Activated CD8-positive, alpha-beta T cell treated with anti-CD3 and anti-CD28 coated beads, Interleukin-2, amount 10 ng/mL, durations not matched to agents 7 days and 5 days (primary cell): ENCODE measurements around the gene E2F4. TPM values are rescaled to one million over a fixed set of nuclear protein-coding genes. Genes with fewer than 3 reads are reported as not detected.
A peak's percentile ranks its signal among the peaks of the same experiment; 100 is the strongest.

Source experiments
- ATAC-seq: fragments of 150-1000 bp; cut with Tn5 transposase; one replicate; pipeline ENCODE4 v1.10.0; 2021; ENCODE audit warnings: moderate library complexity
- CTCF ChIA-PET: fragments of 350-600 bp; sonication (Branson Sonifier 250); formaldehyde crosslinking; loops from one replicate; lab custom pipeline; 2021; ENCODE audit warnings: antibody characterized with exemption; lab: Charles Lee
- POLR2A ChIA-PET: fragments of 350-600 bp; sonication (Branson Sonifier 250); formaldehyde crosslinking; loops from one replicate; lab custom pipeline; 2021; ENCODE audit warnings: antibody characterized with exemption; lab: Charles Lee
- DNase-seq: peaks from one replicate; pipeline ENCODE4 v3.0.0-alpha.2; 2020
- H3K27ac Mint-ChIP-seq: one replicate; pipeline ENCODE4 v1.8.0; 2021; ENCODE audit warnings: mild to moderate bottlenecking, mixed read lengths
- H3K27me3 Mint-ChIP-seq: one replicate; pipeline ENCODE4 v1.8.0; 2021; ENCODE audit warnings: low read depth, mixed read lengths
- H3K36me3 Mint-ChIP-seq: one replicate; pipeline ENCODE4 v1.8.0; 2021; ENCODE audit warnings: low read depth, mixed read lengths
- H3K4me1 Mint-ChIP-seq: one replicate; pipeline ENCODE4 v1.8.0; 2021; ENCODE audit warnings: low read depth, mixed read lengths
- H3K4me3 Mint-ChIP-seq: one replicate; pipeline ENCODE4 v1.8.0; 2021; ENCODE audit warnings: mild to moderate bottlenecking, mixed read lengths
- H3K9me3 Mint-ChIP-seq: one replicate; pipeline ENCODE4 v1.8.0; 2022; ENCODE audit warnings: mixed read lengths; ENCODE audit not compliant: insufficient read depth
- microRNA-seq: library from miRNA; unstranded; fragments of <30 nt; microRNA quantifications from one replicate; pipeline ENCODE4 v1.2.0, GENCODE V29; 2022
- total RNA-seq, 2 experiments: library from RNA; stranded (reverse); gene quantifications; one replicate each; pipeline ENCODE4 v1.2.3, GENCODE V29; 2021

Gene E2F4
- total RNA-seq, 2 experiments from 2014 or later = 134 to 138 TPM

DNA sequence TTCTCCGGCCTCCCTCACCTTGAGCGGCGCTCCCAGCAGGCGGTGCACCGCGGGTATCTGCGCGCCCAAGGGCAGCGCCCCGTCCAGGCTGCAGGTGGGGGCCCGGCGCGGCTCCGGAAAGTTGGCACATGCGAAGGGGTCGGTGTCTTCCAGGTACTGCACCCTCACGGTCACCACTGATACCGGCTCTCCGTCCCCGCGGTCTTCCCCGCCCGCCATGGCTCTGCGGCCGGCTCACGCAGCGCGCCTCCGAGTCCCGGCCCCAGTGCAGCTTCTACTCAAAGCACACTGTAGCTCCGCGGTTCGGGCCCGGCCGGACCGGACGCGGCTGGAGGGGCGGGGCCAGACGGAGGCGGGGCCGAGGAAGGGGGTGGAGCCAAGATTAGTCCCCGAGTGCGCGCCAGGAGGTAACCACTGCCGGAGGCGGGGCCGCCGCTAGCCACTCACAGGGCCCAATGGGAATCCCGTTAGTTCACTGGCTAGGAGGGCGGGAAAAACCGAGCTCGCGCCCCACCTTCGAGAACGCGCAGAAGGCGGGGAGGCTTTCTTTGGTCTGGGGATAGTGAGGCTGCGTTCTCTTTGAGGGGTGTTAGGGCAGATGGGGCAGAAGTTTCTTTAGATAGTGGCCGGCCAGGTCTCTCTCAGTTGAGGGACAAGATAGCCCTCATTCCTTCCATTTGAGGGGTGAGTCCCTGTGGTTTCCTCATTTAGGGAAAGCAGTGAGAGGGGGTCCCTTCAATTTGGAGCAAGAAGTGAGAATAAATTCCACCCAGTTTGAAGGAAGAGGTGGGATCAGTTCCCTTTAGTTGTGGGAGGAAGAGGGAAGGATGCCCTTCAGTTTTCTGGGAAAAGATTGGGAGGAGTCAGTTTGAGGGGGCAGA lies 55.5 kb downstream of the E2F4 start, which contains the start of gene FHOD1:
TSS of gene FHOD1 (minus strand) at position 290 of the 881 bp plus-strand sequence. CDS start at position 219, 71 bp downstream.
- POLR2A ChIA-PET = interaction anchor here (0.5 to 5.9 kb wide), 8 partner anchors 14 to 225 kb away, joined by 3 to 70 read pairs (median 3); partner anchors contain the start of genes MATCAP1 and TMEM208
- Mint-ChIP-seq H3K36me3 (peaks cover 12% of the 10 kb centered on the region), H3K4me3 (peak within 1 kb of the TSS; percentile 88), H3K9me3 (no peaks in the 10 kb centered on the region), H3K27me3 (peaks cover 9% of the 10 kb centered on the region), H3K27ac (peak within 1 kb of the TSS; percentile 90), H3K4me1 (peaks cover 57% of the 10 kb centered on the region)
- ATAC-seq (peak; percentile 76), DNase-seq (peak; percentile 99)
- CTCF ChIA-PET = interaction anchor here (0.8 to 7.3 kb wide), 17 partner anchors 9 to 274 kb away, joined by 3 to 64 read pairs (median 5); partner anchors contain the start of genes ATP6V0D1, EXOC3L1, FBXL8 and PLEKHG4

DNA sequence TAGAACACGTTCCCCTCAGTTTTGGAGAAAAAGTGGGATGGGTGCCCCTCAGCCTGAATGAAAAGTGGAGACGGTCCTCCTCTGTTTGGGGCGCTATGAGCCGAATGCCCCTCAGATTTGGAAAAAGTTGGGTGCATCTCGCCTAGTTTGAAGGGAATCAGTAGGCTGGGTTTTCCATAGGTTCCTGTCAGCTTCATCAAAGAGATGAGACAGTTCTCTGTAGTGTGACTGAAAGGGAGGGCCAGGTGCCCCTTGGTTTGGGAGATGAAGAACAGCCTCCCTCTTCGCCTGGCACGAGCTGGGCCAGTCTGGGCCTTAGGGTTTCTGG lies 56.1 kb downstream of the E2F4 start:
- DNase-seq = no peak
- Mint-ChIP-seq H3K4me1 (peaks cover 54% of the 10 kb centered on the region), H3K4me3 (peak overlapping the region; percentile 88), H3K27ac (peak overlapping the region; percentile 90), H3K27me3 (peaks cover 9% of the 10 kb centered on the region), H3K36me3 (peaks cover 9% of the 10 kb centered on the region), H3K9me3 (no peaks in the 10 kb centered on the region)
- ChIA-PET POLR2A (interaction anchor here (0.5 to 5.9 kb wide), 7 partner anchors 14 to 224 kb away, joined by 3 to 70 read pairs (median 3); partner anchors contain the start of genes MATCAP1 and TMEM208), CTCF (interaction anchor here (0.9 to 7.3 kb wide), 14 partner anchors 9 to 273 kb away, joined by 3 to 64 read pairs (median 5); partner anchors contain the start of genes ATP6V0D1, EXOC3L1, FBXL8 and PLEKHG4)
- ATAC-seq = no peak

Small RNA genes within 50 kb of the gene (microRNA-seq; reads per million reads assigned to microRNA genes)
- gene MIR328 = 39.6 reads per million, percentile 47 among the genes with 10 or more reads in this experiment

Other genes with a start within 250 kb of the E2F4 start
- gene CES3, start 230.9 kb upstream of the E2F4 start, total RNA-seq = 1 to 10 TPM; 2.4 to 4.3 TPM
- gene CES4A, start 203.6 kb upstream of the E2F4 start, total RNA-seq = 10 to 100 TPM; 10.5 to 12.0 TPM
- 100 to 1,000 TPM; 235 to 241 TPM for gene CBFB, start 163.0 kb upstream of the E2F4 start, total RNA-seq
- 10 to 100 TPM; 16.5 TPM for gene PHAF1, start 82.2 kb upstream of the E2F4 start, total RNA-seq
- 1 to 10 TPM; 6.6 to 7.2 TPM for gene B3GNT9, start 41.2 kb upstream of the E2F4 start, total RNA-seq
- gene TRADD, start 32.2 kb upstream of the E2F4 start, total RNA-seq = 10 to 100 TPM; 39.2 to 40.7 TPM
- 10 to 100 TPM; 22.7 to 24.8 TPM for gene FBXL8, start 32.2 kb upstream of the E2F4 start, total RNA-seq
- 10 to 100 TPM; 31.5 to 34.4 TPM for gene HSF4, start 27.4 kb upstream of the E2F4 start, total RNA-seq
- 1 to 10 TPM; 7.4 to 8.2 TPM for gene NOL3, start 21.6 kb upstream of the E2F4 start, total RNA-seq
- gene MATCAP1, start 8.2 kb upstream of the E2F4 start, total RNA-seq = 10 to 100 TPM; 43.3 to 48.2 TPM
- gene EXOC3L1, start 2.0 kb upstream of the E2F4 start, total RNA-seq = not detected
- gene ELMO3, start 7.0 kb downstream of the E2F4 start, total RNA-seq = 1 to 10 TPM; 7.2 to 8.0 TPM
- gene TMEM208, start 35.0 kb downstream of the E2F4 start, total RNA-seq = 10 to 100 TPM; 33.7 TPM
- 100 to 1,000 TPM in 1 of 2 experiments, 10 to 100 TPM in 1; 93.4 to 101 TPM for gene FHOD1, start 55.3 kb downstream of the E2F4 start, total RNA-seq
- 1 to 10 TPM; 3.1 to 4.1 TPM for gene SLC9A5, start 56.8 kb downstream of the E2F4 start, total RNA-seq
- gene PLEKHG4, start 87.4 kb downstream of the E2F4 start, total RNA-seq = 10 to 100 TPM; 13.6 to 16.3 TPM
- gene KCTD19, start 134.6 kb downstream of the E2F4 start, total RNA-seq = 1 to 10 TPM in 1 of 2 experiments, under 1 TPM in 1; 0.65 to 1.1 TPM
- gene LRRC36, start 134.7 kb downstream of the E2F4 start, total RNA-seq = not detected
- not detected for gene TPPP3, start 201.3 kb downstream of the E2F4 start, total RNA-seq
- gene ZDHHC1, start 224.3 kb downstream of the E2F4 start, total RNA-seq = under 1 TPM in 1 of 2 experiments, not detected in 1; 0.26 TPM
- not detected for gene HSD11B2, start 239.0 kb downstream of the E2F4 start, total RNA-seq